AG10803 (cell line): ENCODE results near the gene DCP1B.

Source experiments
- DNase-seq: peaks from one replicate; pipeline ENCODE4 v3.0.0; 2010; ENCODE audit warnings: low read depth
- H3K4me3 ChIP-seq: 2 replicates; pipeline ENCODE4 v1.5.1; 2011; ENCODE audit warnings: mild to moderate bottlenecking, low read length, control low read depth
- CTCF ChIP-seq: conservative IDR thresholded peaks from 2 replicates; pipeline ENCODE4 v1.5.1; 2011; ENCODE audit warnings: mild to moderate bottlenecking, low read length, control low read depth, inconsistent platforms

The DCP1B gene

GRCh38 chr12:1926251-1926657, 78.0 kb downstream of the DCP1B start:
- no peak overlapping the region for H3K4me3 ChIP-seq
- DNase-seq = no peak
- TF ChIP-seq CTCF = no peak

GRCh38 chr12:1925684-1926006, 78.6 kb downstream of the DCP1B start:
- DNase-seq = no peak
- no peak for TF ChIP-seq CTCF
- H3K4me3 ChIP-seq = no peak overlapping the region

- TF ChIP-seq CTCF = no peak
- DNase-seq = no peak
- no peak overlapping the region for H3K4me3 ChIP-seq
These were observed 79.1 kb downstream of the DCP1B start for GRCh38 chr12:1924996-1925683.

- H3K4me3 ChIP-seq = no peak overlapping the region
- no peak for DNase-seq
- no peak for TF ChIP-seq CTCF
These were observed 81.3 kb downstream of the DCP1B start for GRCh38 chr12:1922985-1923384.

GRCh38 chr12:1922075-1922709, 82.1 kb downstream of the DCP1B start:
- no peak overlapping the region for H3K4me3 ChIP-seq
- no peak for DNase-seq
- TF ChIP-seq CTCF = no peak

GRCh38 chr12:1920971-1921370, 83.3 kb downstream of the DCP1B start:
- TF ChIP-seq CTCF = no peak
- H3K4me3 ChIP-seq = no peak overlapping the region
- DNase-seq = no peak

- no peak for DNase-seq
- no peak for TF ChIP-seq CTCF
- H3K4me3 ChIP-seq = no peak overlapping the region
These were observed 83.8 kb downstream of the DCP1B start for GRCh38 chr12:1920436-1920835.
